Activated effector memory CD4-positive, alpha-beta T cell treated with anti-CD3 and anti-CD28 coated beads, Interleukin-2, amount 50 U/mL, for 16 hours (primary cell): Measurements from ENCODE around the gene TCF23.
"Not testable (repeated sequence)": the region's sequence is repeated elsewhere in the genome, so short reads cannot be mapped to it uniquely, and the experiment has no call there.

Experiments
- DNase-seq: peaks from one replicate; pipeline ENCODE4 v3.0.0-alpha.2; 2020

The TCF23 gene

DNA sequence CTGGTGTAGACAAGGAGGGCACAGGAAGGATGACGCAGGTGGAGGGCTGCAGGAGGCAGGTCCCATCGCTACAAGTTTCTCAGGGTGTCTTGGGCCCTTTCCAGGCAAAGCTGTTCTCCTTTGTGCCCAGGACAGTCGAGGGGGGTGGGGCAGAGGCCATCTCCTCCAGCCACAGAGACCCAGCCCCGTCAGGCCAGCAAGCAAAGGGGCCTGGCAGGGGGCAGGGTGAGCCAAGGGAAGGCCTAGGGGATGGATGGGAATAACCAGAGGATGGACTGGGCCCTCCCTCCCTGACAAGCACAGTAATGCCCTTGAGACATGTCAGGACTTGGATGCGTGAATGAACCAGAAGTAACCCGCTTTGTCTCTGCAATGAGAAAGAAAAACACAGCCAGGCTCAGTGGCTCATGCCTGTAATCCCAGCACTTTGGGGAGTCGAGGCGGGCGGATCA is 6.3 kb downstream of the TCF23 start:
- DNase-seq = no peak

DNA sequence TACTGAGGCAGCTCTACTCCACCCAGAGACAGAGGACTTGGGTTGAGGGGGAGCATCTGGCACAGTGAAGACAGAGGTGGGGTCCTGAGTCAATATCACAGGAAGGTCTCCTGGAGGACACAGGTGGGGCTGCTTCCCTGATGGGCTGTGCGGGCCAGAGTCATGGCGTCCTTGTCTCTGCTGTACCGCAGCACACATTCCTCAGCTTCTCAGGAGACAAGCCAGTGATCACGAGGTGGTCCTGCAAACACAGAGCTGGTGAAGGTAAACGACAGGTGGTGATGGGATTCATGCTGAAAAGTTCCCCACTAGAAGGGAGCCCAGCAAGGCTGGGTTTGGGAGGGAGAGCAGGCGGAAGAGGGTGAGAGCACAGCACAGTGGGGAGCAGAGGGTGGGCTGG is 9.7 kb downstream of the TCF23 start:
- no peak for DNase-seq

DNA sequence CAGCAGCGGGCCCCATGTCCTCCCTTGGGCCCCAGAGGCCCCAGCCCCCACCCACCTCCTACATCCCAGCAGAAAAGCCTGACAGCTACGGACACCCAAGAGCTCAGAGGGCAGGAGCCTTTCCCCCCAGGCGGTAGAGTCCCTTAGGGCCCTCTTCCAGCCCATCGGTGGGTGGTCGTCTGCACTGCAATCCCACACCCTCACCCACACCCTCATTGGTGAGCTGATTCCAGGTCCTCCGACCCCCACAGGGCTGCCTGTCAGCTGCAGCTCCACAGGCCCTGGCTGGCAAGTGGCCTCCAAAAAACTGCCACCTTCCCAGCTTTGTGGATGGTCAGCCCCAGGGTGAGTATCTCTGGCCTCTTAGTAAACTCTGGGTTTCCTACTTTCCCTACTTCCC is 10.5 kb downstream of the TCF23 start:
- no peak for DNase-seq

DNA sequence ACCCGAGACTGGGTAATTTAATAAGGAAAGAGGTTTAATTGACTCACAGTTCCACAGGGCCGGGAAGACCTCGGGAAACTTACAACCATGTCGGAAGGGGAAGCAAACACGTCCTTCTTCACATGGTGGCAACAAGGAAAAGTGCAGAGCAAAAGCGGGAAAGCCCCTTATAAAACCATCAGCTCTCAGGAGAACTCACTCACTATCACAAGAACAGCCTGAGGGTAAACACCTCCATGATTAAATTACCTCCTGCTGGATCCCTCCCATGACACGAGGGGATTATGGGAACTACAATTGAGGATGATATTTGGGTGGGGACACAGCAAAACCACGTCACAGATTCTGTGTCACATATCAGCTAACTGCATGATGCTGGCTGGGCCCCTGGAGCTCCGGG is 11.4 kb downstream of the TCF23 start:
- no peak for DNase-seq

DNA sequence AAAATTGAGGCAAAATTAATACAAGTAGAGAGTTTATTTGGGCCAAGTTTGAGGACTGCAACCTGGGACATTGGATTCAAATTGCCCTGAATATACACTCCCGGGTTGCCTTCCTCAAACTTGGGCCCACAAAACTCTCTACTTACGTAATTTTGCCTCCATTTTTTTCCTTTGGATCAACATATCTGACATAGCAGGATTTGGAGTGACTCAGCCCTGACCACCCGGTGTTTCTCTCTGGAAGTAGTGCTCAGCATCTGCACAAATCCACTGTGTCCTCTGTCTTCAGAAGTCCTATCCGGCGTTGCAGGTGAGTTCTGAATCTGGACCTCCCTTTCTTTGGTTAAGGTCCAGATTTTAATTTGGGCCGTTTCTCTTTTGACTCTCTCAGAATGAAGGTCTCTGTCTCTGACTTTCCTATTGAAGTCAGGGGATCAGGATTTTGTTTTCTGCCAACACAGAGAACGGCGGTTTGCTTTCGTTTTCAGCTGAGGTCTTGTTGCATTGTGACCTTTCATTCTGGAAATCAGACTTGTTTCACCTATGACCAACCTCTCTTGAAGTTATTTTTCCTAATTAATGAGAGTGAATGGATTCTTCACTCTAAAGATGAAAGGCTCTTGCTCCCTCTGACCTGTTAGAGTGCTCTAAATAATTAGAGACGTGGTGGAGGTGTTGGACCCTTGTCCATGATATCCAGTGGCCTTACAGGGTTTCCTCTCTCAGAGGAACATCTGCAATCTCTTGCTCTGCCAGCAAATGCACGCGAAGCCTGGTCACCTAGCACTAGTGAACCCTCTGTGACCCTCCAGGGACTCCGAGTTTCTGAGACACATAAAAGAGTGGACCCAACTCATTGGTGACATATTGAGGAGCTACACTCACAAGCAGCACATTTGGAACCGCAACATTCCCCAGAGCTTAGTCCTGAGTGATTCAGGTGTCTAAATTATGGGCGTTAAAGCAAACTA is 13.6 kb downstream of the TCF23 start:
- no peak for DNase-seq

DNA sequence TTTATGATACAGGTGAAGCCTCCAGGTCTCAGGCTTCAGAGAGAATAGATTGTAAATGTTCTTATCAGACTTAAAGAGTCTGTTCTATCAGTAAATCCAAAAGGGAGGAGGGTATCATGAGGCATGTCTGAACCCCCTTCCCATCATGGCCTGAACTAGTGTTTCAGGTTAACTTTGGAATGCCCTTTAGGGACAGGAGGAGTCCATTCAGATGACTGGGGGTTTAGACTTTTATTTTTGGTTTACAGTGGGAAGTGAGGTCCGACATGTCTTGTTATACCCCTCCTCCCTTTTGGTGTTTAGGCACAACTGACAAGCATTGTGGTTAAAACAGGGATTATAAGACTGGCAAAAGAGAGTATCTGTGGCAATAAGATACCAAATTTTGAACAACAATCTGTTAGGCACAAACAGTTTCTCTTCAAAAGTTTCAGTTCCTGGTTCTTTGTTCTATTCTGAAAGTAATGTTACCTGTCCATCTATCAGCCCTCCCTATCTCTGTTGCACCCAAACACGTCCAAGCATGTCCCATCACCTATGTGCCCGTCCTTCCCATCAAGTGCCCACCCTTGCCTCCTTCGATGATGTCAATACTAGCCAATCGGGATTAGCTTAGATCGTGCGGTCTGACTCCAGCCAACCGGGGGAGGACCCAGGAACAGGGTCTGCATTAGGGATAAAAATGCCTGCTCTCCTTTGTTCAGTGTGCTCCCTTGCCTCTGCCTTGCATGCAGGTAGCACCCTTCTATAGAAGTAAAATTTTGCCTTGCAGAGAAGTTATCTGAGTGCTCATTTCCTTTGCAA is 16.4 kb downstream of the TCF23 start:
- no peak for DNase-seq

DNA sequence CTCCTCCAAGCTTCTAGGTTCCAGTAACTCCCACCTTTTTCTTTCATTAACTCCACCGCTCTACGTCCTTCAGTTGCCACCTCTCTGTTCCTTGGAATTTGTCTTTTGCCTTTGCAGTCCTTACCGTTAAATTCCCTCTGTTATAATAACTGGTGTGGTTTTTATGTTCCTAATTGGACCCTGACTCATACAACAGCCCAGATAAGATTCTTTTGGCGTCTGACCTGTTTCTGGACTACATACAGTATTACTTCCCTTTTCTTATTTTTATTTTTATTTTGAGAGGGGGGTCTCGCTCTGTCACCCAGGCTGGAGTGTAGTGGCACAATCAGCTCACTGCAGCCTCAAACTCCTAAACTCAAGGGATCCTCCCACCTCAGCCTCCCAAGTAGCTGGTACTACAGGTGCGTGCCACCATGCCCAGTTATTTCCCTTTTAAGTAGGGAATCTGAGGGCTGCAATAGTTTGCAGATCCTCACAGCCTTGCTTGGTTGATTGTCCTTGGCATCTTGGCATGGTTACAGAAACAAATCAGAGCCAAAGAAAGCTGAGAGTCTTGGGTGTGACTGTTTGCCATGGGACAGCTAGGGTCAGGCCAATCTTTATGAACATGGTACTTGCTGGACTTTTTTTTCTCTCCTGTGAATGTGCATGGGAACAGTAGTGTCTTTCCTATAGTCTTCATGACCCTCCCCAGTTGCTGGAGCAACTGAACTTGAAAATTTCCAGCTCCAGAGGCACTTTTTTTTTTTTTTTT is 22.0 kb downstream of the TCF23 start:
- no peak for DNase-seq

DNA sequence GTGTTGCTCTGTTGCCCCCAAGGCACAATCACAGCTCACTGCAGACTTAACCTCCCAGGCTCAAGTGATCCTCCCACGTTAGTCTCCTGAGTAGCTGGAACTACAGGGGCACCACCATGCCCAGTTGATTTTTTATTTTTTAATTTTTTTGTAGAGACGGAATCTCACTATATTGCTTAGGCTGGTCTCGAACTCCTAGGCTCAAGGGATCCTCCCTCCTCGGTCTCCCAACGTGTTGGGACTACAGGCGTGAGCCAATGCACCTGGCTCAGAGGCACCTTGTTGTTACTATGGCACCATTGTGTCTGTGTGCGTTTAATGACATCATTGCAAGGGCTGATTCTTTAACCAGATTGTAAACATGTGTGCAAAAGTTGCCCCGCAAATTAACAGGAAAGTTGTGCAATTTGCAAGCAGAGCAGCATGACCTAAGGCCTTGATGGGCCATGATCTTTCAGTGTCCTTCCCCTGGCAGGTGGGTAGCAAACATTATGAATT is 22.6 kb downstream of the TCF23 start:
- no peak for DNase-seq

DNA sequence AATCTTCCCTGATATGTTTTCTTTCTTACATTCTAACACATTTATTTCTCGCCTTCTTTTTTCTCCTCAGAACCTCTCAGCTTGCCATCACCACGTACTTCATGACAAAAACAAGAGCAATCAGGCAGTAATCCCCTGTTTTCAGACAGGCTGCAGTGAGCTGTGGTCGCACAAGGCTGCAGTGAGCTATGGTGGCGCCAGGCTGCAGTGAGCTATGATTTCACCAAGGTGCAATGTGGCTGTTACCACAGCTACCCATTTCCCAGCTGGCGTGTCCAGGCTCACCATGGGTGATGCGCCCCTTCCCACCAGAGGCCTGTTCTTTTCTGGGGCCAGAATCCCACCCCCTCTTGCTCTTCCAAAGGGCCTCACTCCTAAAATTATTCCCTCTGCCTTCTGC is 25.8 kb downstream of the TCF23 start:
- DNase-seq = no peak

DNA sequence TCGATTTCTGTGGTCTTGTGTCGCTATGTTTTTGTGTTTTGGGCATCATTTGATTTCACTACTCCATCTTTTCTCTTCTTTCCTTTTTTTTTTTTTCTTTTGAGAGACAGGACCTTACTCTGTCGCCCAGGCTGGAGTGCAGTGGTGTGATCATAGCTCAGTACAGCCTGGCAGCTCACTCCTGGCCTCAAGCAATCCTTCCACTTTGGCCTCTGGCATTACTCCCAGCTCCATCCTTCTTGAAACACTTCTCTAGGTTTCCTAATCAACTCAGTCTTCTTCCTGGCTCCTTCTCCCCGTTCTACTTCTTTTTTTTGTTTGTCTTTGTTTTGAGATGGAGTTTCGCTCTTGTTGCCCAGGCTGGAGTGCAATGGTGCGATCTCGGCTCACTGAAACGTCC is 26.5 kb downstream of the TCF23 start:
- DNase-seq = no peak

DNA sequence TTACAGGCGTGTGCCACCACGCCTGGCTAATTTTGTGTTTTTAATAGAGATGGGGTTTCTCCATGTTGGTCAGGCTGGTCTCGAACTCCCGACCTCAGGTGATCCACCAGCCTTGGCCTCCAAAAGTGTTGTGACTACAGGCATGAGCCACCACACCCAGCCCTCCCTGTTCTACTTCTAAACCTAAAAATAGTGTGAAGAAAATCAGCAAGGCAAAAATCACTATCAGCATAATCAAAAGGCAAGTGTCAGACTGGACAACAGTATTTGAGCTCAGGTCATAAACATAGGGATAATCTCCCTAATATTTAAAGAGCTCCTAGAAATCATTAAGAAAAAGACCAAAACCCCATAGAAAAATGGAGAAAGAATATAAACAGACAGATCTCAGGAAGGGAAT is 27.0 kb downstream of the TCF23 start:
- DNase-seq = not testable (repeated sequence)

DNA sequence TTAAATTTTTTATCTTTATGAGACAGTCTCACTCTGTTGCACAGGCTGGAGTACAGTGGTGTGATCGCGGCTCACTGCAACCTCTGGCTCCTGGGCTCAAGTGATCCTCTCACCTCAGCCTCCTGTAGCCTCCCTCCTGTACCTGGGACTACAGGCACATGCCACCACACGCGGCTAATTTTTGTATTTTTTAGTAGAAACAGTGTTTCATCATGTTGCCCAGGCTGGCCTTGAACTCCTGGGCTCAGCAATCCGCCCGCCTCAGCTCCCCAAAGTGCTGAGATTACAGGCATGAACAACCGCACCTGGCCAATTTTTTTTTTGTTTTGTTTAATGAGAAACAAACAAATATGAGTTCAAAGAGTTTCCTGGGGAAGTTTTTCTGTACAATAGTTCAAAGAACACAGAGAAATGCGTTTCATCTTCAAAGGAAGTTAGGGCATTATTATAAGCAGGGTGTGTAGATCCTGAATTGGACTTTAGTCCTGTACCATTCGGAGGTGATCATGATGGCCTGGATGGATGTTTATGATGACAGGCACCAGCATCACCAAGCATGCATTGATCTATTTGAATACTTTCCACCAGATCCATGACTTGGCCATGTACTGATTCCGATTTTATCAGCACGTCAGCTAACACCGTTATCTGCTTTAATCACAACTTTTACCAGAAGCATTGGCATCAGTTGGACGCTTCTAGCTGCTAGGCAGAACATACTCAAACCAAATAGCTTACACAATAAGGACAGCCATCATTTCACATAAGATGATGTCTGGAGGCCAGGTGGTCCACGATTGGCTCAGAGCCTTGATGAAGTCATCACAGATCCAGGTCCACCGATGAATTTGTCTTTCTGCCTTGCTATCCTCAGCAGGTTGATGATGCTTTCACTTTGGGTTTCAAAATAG is 28.9 kb downstream of the TCF23 start:
- DNase-seq = no peak

DNA sequence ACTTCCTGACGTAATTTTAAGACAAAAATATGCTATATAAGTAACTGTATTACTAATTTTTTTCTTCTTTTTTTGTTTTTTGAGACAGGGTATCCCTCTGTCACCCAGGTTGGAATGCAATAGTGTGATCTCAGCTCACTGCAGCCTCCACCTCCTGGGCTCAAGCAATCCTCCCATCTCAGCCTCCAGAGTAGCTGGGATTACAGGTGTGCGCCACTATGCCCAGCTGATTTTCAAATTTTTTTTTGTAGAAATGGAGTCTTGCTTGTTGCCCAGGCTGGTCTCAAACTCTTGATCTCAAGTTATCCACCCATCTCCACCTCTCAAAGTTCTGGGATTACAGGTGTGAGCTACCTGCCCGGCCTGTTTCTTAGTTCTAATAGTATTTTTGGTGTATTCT is 29.7 kb downstream of the TCF23 start:
- no peak for DNase-seq

DNA sequence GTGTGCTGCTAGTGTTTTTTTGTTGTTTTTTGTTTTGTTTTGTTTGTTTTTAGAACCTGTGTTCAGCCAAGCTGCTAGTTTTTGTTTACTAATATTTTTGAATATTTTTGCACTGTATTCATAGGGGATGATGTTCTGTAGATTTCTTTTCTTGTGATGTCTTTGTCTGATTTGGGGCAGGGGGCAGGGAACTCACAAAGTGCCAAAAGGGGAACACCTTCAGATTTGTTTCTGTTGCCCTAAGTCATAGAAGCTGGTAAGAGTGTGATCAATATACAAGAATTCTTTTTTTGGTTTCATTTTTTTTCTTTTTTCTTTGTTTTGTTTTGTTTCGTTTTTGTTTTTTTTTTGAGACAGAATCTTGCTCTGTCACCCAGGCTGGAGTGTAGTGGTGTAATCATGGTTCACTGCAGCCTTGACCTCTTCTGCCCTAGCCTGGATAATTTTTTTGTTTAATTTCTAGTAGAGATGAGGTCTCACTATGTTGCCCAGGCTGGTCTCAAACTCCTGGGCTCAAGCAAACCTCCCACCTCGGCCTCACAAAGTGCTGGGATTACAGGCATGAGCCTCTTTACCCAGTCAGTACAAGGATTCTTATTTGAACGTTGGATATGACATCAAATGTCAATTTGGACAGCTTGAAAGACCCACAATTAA is 30.7 kb downstream of the TCF23 start:
- no peak for DNase-seq

DNA sequence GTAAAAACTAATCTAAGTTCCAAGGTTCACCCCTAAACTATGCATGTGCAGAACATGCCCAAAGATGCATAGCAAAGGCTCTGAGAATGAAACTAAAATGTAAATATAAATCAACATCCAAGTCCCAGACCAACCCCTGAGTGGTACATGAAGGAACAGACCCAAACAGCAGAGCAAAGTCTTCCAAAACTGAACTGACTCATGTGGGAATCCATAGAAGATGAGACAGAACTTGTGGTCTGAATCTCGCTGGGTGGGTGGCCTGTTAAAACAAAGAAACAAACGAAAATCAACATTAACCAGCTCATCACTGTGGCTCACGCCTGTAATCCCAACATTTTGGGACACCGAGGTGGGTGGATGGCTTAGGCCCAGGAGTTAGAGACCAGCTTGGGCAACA is 33.5 kb downstream of the TCF23 start:
- no peak for DNase-seq

DNA sequence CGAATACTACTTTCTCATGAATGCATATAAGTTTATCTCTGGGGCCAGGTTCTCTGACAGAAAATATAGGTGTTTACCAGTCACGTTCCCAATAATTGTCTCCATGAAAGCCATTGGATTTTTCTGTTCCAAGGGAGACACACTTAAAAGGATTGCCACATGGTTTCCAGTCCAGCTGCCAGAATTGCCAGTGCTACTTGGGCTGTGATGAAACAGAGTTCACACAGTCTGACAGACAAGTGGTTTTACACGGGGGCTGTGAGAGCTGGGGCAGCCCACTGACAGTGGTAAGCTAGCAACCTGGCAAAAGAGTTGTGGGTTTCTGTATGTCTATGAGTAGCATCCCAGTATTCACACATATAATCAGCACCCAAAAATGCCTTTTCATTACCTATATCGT is 35.3 kb downstream of the TCF23 start:
- DNase-seq = no peak

DNA sequence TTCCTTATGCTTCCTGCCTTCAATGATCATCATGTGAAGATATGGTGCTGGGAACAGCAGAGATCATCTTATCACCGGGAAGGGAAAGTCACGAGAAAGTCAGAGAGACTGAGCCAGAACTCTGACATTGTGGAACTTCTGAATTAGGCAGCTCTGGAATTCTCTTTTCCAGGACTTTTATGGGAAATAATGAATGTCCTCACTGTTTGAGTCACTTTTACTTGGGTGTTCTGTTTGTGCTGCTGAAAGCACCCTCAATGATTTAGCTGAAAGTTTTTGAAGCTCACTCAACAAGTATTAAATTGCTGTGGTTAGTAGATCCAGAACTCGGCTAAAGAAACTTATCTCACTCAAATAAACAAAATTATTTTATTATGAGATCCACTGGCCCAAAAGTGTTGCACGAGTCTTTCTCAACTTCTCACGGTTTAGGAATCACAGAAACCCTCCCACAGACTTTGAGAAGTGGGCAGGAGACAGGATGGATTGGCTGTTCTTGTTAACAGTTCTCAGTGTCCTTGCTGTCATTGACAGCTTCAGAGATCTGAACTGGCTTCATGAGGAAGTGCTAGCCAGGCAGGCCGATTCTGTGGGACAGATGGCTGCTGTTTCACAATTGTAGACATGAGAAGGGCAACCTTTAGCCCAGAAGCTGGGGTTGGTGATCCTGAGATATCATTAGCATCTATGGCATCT is 36.7 kb downstream of the TCF23 start:
- DNase-seq = no peak

DNA sequence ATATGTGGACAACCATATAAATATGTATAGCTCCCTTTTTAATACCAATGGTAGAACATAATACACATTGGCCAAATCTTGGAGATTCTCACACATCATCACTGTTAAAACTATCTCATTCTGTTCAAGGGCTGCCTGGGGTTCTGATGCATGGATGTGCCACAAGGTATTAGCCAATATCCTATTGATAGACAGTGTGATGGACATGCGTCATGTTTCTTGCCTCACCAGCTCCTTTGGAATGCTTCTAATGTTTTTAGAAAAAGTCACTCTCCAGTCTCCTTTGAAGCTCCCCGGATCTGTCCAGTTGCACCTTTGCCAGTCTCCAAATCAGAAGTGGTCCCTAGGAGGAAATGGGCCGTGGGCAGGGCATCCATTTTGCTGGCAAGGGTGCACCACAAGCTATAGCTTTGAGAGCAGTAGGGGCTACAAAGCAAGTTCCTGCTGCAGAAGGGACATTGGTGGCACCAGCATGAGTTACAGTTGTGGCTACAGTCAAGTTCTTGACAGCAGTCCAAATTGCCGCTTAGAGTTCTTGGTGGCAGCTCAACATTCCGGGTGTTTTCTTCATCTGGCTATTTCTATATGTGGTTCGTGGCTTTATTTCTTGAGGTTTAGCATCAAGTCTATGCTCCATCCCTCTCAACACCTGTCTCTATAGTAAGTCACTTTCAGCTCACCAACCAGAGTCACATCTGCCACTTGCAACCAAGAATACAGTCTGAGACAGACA is 38.0 kb downstream of the TCF23 start:
- no peak for DNase-seq

DNA sequence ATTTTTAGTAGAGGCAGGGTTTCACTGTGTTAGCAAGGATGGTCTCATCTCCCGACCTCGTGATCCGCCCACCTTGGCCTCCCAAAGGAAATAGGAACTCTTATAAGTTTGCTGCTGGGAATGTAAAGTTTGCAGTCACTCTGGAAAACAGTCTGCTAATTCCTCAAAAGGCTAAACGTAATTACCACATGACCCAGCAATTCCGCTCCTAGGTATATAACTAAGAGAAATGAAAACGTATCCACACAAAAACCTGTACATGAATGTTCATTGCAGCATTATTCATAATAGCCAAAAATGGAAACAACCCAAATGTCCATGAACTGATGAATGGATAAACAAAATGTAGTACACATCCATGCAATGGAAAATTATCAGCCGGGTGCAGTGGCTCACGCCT is 41.2 kb downstream of the TCF23 start:
- DNase-seq = no peak
